Measurements from ENCODE around the gene THAP12.
"Not testable (repeated sequence)": the region's sequence is repeated elsewhere in the genome, so short reads cannot be mapped to it uniquely, and the experiment has no call there.

The THAP12 gene

GRCh38 chr11:76323804-76324203 is 57.1 kb downstream of the THAP12 start:
- DNase-seq: no peak

GRCh38 chr11:76323375-76323774 is 57.6 kb downstream of the THAP12 start:
- peak in 1 of 5 experiments; percentile 39 for DNase-seq

- DNase-seq: no peak
These were observed 58.0 kb downstream of the THAP12 start for GRCh38 chr11:76322942-76323341.

GRCh38 chr11:76322540-76322939 is 58.4 kb downstream of the THAP12 start:
- peak in 1 of 5 experiments; percentile 61 for DNase-seq

- DNase-seq: no peak
These were observed 59.0 kb downstream of the THAP12 start for GRCh38 chr11:76321820-76322524.

GRCh38 chr11:76321340-76321739 is 59.6 kb downstream of the THAP12 start:
- no peak for DNase-seq

GRCh38 chr11:76320929-76321328 is 60.0 kb downstream of the THAP12 start:
- DNase-seq: no peak

- not testable (repeated sequence) for DNase-seq
These were observed 61.1 kb downstream of the THAP12 start for GRCh38 chr11:76319798-76320197.

GRCh38 chr11:76318744-76319384 is 62.1 kb downstream of the THAP12 start:
- DNase-seq: peak; percentile 54 to 77 (median 73)

- DNase-seq: no peak
These were observed 63.6 kb downstream of the THAP12 start for GRCh38 chr11:76317296-76317695.

- no peak for DNase-seq
These were observed 64.2 kb downstream of the THAP12 start for GRCh38 chr11:76316726-76317125.

- DNase-seq: no peak
These were observed 65.6 kb downstream of the THAP12 start for GRCh38 chr11:76315182-76315853.

- no peak for DNase-seq
These were observed 66.2 kb downstream of the THAP12 start for GRCh38 chr11:76314741-76315090.

GRCh38 chr11:76313913-76314740 is 66.8 kb downstream of the THAP12 start:
- no peak for DNase-seq

GRCh38 chr11:76313271-76313670 is 67.7 kb downstream of the THAP12 start:
- no peak for DNase-seq

GRCh38 chr11:76310832-76311595 is 69.9 kb downstream of the THAP12 start:
- no peak for DNase-seq

GRCh38 chr11:76307978-76308747 is 72.8 kb downstream of the THAP12 start:
- no peak for DNase-seq

GRCh38 chr11:76307396-76307795 is 73.5 kb downstream of the THAP12 start:
- DNase-seq: no peak

GRCh38 chr11:76303399-76303798 is 77.5 kb downstream of the THAP12 start:
- DNase-seq: no peak

GRCh38 chr11:76302996-76303395 is 77.9 kb downstream of the THAP12 start:
- DNase-seq: no peak
